Prostate gland (tissue), 2 donors: Measurements from ENCODE around the gene IGDCC3. TPM values are rescaled to one million over a fixed set of nuclear protein-coding genes. Genes with fewer than 3 reads are reported as not detected.

Experiments
- DNase-seq: peaks from one replicate; pipeline ENCODE4 v3.0.0-alpha.2; 2019; ENCODE audit warnings: low spot score
- H3K27ac ChIP-seq, 2 donors: fragments of 200-600 bp; sonication (generic); 2 replicates each; pipeline ENCODE4 v1.5.1; 2017 to 2019
- H3K27me3 ChIP-seq: fragments of 200-600 bp; sonication (generic); replicated peaks from 2 replicates; pipeline ENCODE4 v1.5.1; 2019; ENCODE audit not compliant: insufficient read depth
- H3K36me3 ChIP-seq, 2 donors: fragments of 200-600 bp; sonication (generic); 1 replicate in 1 of 2; 2 replicates in 1 of 2; pipeline versions ENCODE4 v1.5.1 to v1.8.1; 2017 to 2019
- H3K4me1 ChIP-seq: fragments of 200-600 bp; sonication (generic); replicated peaks from 2 replicates; pipeline ENCODE4 v1.5.1; 2019
- H3K4me3 ChIP-seq, 2 donors: fragments of 200-600 bp; sonication (generic); 2 replicates each; pipeline ENCODE4 v1.5.1; 2017 to 2019
- H3K9me3 ChIP-seq: fragments of 200-600 bp; sonication (generic); 2 replicates; pipeline ENCODE4 v1.5.1; 2017
- CTCF ChIP-seq, 4 experiments: fragments of 200-600 bp in 2 of 4; fragments of 450-650 bp in 2 of 4; sonication (generic) in 2 of 4; IDR thresholded peaks; 1 replicate in 3 of 4; 2 replicates in 1 of 4; pipeline ENCODE4 v1.5.1; 2016 to 2019; ENCODE audit warnings: antibody characterized with exemption in 4 of 4, mild to moderate bottlenecking in 2 of 4, moderate library complexity in 2 of 4
- POLR2A ChIP-seq: fragments of 450-650 bp; IDR thresholded peaks from one replicate; pipeline ENCODE4 v1.6.1; 2016; ENCODE audit warnings: antibody characterized with exemption, mild to moderate bottlenecking
- POLR2AphosphoS5 ChIP-seq: sonication (generic); formaldehyde crosslinking; IDR thresholded peaks from one replicate; pipeline ENCODE4 v1.6.1; 2017; ENCODE audit warnings: antibody characterized with exemption
- WGBS: methylation state at CpG from one replicate; pipeline ENCODE4 v1.1.5; 2018; 5-methylcytosine and 5-hydroxymethylcytosine counted together
- intact Hi-C: fragments of 100-400 bp; cut with DNase I; formaldehyde crosslinking; loops from one replicate; pipeline ENCODE4 v1.14.2; 2022
- total RNA-seq, 2 donors: library from RNA; depleted of rRNA; stranded (reverse); fragments of >200 nt; gene quantifications; one replicate each; pipeline ENCODE4 v1.1.0, GENCODE V29; 2016

IGDCC3 gene
- total RNA-seq, 2 donors from 2014 or later: 0.05 to 2.7 TPM

- TF ChIP-seq CTCF (IDR thresholded peaks at IDR 0.05) (no peak), POLR2A (no peak), POLR2AphosphoS5 (no peak)
- Histone ChIP-seq H3K27me3 (no peaks in the 10 kb centered on the region), H3K36me3 (no peaks in the 10 kb centered on the region), H3K9me3 (no peaks in the 10 kb centered on the region), H3K4me3 (no peak overlapping the region), H3K27ac (no peak overlapping the region), H3K4me1 (no peaks in the 10 kb centered on the region)
- 96% methylated on average over 22 of the region's 22 CpGs for WGBS
- no peak for DNase-seq
- intact Hi-C loops: no loop called here
Measured at GRCh38 chr15:65330934-65331645, 46.7 kb downstream of the IGDCC3 start.

- 89% methylated on average over 18 of the region's 18 CpGs for WGBS
- H3K9me3 ChIP-seq: no peaks in the 10 kb centered on the region
- H3K27me3 ChIP-seq: no peaks in the 10 kb centered on the region
- TF ChIP-seq POLR2A (no peak), CTCF (IDR thresholded peaks at IDR 0.05) (no peak), POLR2AphosphoS5 (no peak)
- no peaks in the 10 kb centered on the region for H3K36me3 ChIP-seq
- no peaks in the 10 kb centered on the region for H3K4me1 ChIP-seq
- DNase-seq: no peak
- no peak overlapping the region for H3K4me3 ChIP-seq
- intact Hi-C loops: no loop called here
- H3K27ac ChIP-seq: no peak overlapping the region
Measured at GRCh38 chr15:65329984-65330735, 47.6 kb downstream of the IGDCC3 start.

GRCh38 chr15:65329288-65329983, 48.4 kb downstream of the IGDCC3 start:
- DNase-seq: no peak
- intact Hi-C loops: no loop called here
- 92% methylated on average over 21 of the region's 21 CpGs for WGBS

GRCh38 chr15:65328506-65329287, 49.1 kb downstream of the IGDCC3 start:
- Histone ChIP-seq H3K27ac (no peak overlapping the region), H3K9me3 (no peaks in the 10 kb centered on the region), H3K36me3 (no peaks in the 10 kb centered on the region), H3K27me3 (no peaks in the 10 kb centered on the region), H3K4me3 (no peak overlapping the region), H3K4me1 (no peaks in the 10 kb centered on the region)
- no peak for DNase-seq
- TF ChIP-seq POLR2AphosphoS5 (no peak), POLR2A (no peak), CTCF (IDR thresholded peaks at IDR 0.05) (no peak)
- intact Hi-C loops: no loop called here
- 93% methylated on average over 19 of the region's 21 CpGs for WGBS

More at GRCh38 chr15:65329288-65329983, 48.4 kb downstream of the IGDCC3 start:
- Histone ChIP-seq H3K27me3 (no peaks in the 10 kb centered on the region), H3K4me3 (no peak overlapping the region), H3K9me3 (no peaks in the 10 kb centered on the region), H3K36me3 (no peaks in the 10 kb centered on the region), H3K27ac (no peak overlapping the region), H3K4me1 (no peaks in the 10 kb centered on the region)
- TF ChIP-seq CTCF (IDR thresholded peaks at IDR 0.05) (no peak), POLR2AphosphoS5 (no peak), POLR2A (no peak)
